GM10266 (cell line): Measurements from ENCODE around the gene ANO1.

Experiments used
- DNase-seq: peaks from one replicate; pipeline ENCODE4 v3.0.0; 2012; ENCODE audit errors: extremely low spot score
- CTCF ChIP-seq: IDR thresholded peaks from 2 replicates; pipeline ENCODE4 v1.5.1; 2012; ENCODE audit warnings: mild to moderate bottlenecking, low read depth; ENCODE audit not compliant: control insufficient read depth, insufficient read depth; ENCODE audit errors: missing control alignments

Gene ANO1

GRCh38 chr11:70130636-70131035, 52.5 kb downstream of the ANO1 start:
- no peak for DNase-seq
- TF ChIP-seq CTCF: no peak

GRCh38 chr11:70131606-70132190, 53.6 kb downstream of the ANO1 start:
- no peak for DNase-seq
- TF ChIP-seq CTCF: no peak

GRCh38 chr11:70132641-70133040, 54.5 kb downstream of the ANO1 start:
- no peak for TF ChIP-seq CTCF
- DNase-seq: no peak

GRCh38 chr11:70133771-70134335, 55.7 kb downstream of the ANO1 start:
- DNase-seq: no peak
- TF ChIP-seq CTCF: no peak

- TF ChIP-seq CTCF: no peak
- DNase-seq: no peak
Measured at GRCh38 chr11:70134490-70134889, 56.4 kb downstream of the ANO1 start.

GRCh38 chr11:70135142-70135541, 57.0 kb downstream of the ANO1 start:
- no peak for DNase-seq
- TF ChIP-seq CTCF: no peak

GRCh38 chr11:70135625-70136059, 57.5 kb downstream of the ANO1 start:
- no peak for DNase-seq

More at GRCh38 chr11:70135625-70136059, 57.5 kb downstream of the ANO1 start:
- no peak for TF ChIP-seq CTCF
